AG09309 (cell line): ENCODE data around the gene SP100.

Source experiments
- DNase-seq: peaks from one replicate; pipeline ENCODE4 v3.0.0-alpha.2; 2010; ENCODE audit warnings: low read depth
- H3K4me3 ChIP-seq: 2 replicates; pipeline ENCODE4 v1.5.1; 2011; ENCODE audit warnings: mild to moderate bottlenecking, low read depth, low read length, moderate library complexity; ENCODE audit not compliant: control insufficient read depth
- TF ChIP-seq, protein P1 (sequence below): IDR thresholded peaks from 2 replicates; pipeline ENCODE4 v1.5.1; 2011; ENCODE audit warnings: mild to moderate bottlenecking, low read depth, low read length, inconsistent platforms; ENCODE audit not compliant: insufficient read depth, control insufficient read depth; ENCODE audit errors: missing control alignments

SP100 gene

DNA sequence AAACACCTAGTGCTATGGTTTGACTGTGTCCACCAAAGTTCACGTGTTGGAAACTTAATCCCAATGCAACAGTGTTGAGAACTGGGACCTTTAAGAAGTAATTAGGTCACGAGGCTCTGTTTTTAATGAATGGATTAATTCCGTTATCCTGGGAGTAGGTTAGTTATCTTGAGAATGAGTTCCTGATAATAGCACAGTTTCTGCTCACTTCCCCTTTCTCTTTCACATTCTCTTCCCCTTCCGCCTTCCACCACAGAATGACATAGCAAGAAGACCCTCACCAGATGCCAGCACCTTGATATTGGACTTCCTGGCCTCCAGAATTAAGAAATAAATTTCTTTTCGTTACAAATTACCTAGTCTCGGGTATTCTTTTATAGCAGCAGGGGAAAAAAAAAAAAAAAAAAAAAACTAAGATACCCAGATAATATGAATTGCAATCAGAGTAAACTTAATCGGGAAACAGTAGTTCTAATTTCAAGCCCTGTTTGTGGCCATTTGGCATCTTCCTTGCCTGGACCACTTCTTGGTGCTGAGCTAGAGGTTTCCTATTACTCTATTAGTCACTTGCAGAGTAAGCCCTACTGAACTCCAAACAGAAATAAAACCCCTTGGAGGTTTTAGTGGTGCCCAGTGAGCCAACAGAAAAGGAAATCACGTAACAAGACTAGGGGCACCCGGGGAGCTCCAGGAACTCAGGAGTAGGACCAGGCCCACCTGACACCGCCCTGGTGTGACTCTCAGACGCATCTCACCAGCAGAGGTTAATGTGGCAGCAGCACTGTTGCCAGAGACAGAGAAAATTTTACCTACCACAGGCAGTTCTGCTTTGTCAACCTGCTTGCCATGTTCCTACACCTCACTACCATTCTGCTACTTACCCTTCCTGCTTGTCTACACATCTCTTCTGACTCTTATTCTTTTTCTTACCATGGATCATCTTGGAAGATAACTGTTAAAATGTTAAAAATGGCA is 149.1 kb downstream of the SP100 start:
- TF ChIP-seq, protein P1, sequence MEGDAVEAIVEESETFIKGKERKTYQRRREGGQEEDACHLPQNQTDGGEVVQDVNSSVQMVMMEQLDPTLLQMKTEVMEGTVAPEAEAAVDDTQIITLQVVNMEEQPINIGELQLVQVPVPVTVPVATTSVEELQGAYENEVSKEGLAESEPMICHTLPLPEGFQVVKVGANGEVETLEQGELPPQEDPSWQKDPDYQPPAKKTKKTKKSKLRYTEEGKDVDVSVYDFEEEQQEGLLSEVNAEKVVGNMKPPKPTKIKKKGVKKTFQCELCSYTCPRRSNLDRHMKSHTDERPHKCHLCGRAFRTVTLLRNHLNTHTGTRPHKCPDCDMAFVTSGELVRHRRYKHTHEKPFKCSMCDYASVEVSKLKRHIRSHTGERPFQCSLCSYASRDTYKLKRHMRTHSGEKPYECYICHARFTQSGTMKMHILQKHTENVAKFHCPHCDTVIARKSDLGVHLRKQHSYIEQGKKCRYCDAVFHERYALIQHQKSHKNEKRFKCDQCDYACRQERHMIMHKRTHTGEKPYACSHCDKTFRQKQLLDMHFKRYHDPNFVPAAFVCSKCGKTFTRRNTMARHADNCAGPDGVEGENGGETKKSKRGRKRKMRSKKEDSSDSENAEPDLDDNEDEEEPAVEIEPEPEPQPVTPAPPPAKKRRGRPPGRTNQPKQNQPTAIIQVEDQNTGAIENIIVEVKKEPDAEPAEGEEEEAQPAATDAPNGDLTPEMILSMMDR, result no peak
- no peak overlapping the region for H3K4me3 ChIP-seq
- DNase-seq, result peak; percentile 5

- no peak for DNase-seq
- no peak overlapping the region for H3K4me3 ChIP-seq
- TF ChIP-seq, protein P1, result no peak
Observed at GRCh38 chr2:230569298-230569697, 153.3 kb downstream of the SP100 start.

GRCh38 chr2:230570987-230571386 is 155.0 kb downstream of the SP100 start:
- no peak overlapping the region for H3K4me3 ChIP-seq
- no peak for DNase-seq
- TF ChIP-seq, protein P1, result no peak

DNA sequence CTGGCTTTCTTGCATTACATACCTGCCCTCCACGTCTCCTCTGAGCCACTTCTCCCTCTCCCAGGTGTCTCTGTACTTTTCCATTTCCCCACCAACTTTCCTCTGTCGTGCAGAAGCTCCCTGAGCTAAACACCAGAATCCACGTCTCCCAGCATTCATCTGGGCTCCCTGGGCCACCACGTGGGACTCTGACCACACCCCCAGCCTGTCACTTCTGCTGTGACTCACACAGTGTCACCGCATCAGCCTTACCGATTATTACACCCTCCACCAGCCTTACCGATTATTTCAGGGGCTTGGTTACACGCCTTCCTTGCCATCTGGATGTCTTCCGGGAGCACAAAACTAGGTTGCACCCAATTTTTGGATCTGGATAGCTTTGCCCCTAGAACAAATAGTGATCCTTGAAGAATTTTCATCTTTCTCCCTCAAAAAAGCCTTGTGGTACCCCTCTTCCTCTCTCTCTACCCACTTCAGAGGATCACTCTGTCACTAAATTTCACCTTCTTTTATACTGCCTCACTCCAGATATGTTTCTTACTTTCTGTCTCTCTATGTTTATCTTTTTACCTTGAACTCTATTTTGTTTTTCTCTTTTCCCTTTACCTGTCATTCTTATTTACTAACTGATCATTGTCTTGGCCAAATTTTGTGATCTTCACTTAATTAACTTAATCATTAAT is 159.8 kb downstream of the SP100 start:
- TF ChIP-seq, protein P1, result no peak
- H3K4me3 ChIP-seq, result no peak overlapping the region
- DNase-seq, result no peak

- DNase-seq, result no peak
- TF ChIP-seq, protein P1, result no peak
- no peak overlapping the region for H3K4me3 ChIP-seq
Observed at GRCh38 chr2:230577114-230577513, 161.1 kb downstream of the SP100 start.

GRCh38 chr2:230578106-230578505 is 162.1 kb downstream of the SP100 start:
- no peak overlapping the region for H3K4me3 ChIP-seq
- DNase-seq, result no peak
- TF ChIP-seq, protein P1, result no peak
